OCI-LY7 (cell line): Measurements from ENCODE around the gene NAB2. TPM values are rescaled to one million over a fixed set of nuclear protein-coding genes. Genes with fewer than 3 reads are reported as not detected.

Experiments
- BruUV-seq: library from RNA; stranded (reverse); fragments of 400-500 nt; replicated peaks from 2 replicates; lab custom pipeline; 2021; lab: Mats Ljungman, UMichigan
- CTCF ChIA-PET: fragments of 300-600 bp; sonication (Branson Sonifier 250); formaldehyde crosslinking; loops from one replicate; lab custom pipeline; 2022; ENCODE audit warnings: antibody characterized with exemption; ENCODE audit not compliant: unreplicated experiment; lab: Charles Lee
- POLR2A ChIA-PET: fragments of 300-600 bp; sonication (Branson Sonifier 250); formaldehyde crosslinking; loops from one replicate; lab custom pipeline; 2022; ENCODE audit warnings: antibody characterized with exemption; lab: Charles Lee
- DNase-seq: peaks from one replicate; pipeline ENCODE4 v3.0.0-alpha.2; 2015; ENCODE audit warnings: low spot score
- H2AFZ ChIP-seq: fragments of 200-600 bp; sonication (generic), shearing (Covaris generic); 2 replicates; pipeline ENCODE4 v1.6.1; 2014; ENCODE audit warnings: mild to moderate bottlenecking, antibody characterized with exemption, low read length, moderate library complexity
- H3K27ac ChIP-seq: fragments of 200-600 bp; sonication (generic); 2 replicates; pipeline ENCODE4 v1.5.1; 2014; ENCODE audit warnings: mixed run types, low read depth, mild to moderate bottlenecking, moderate library complexity, low read length, inconsistent platforms; ENCODE audit not compliant: poor library complexity, severe bottlenecking
- H3K36me3 ChIP-seq: fragments of 200-600 bp; sonication (generic); 2 replicates; pipeline ENCODE4 v1.6.1; 2014; ENCODE audit warnings: mild to moderate bottlenecking, antibody characterized with exemption, low read length, moderate library complexity, mixed read lengths; ENCODE audit not compliant: insufficient read depth
- H3K4me1 ChIP-seq: fragments of 200-600 bp; sonication (generic); 2 replicates; pipeline ENCODE4 v1.5.1; 2014; ENCODE audit warnings: mild to moderate bottlenecking, low read length; ENCODE audit not compliant: insufficient read depth, poor library complexity, severe bottlenecking
- H3K4me2 ChIP-seq: fragments of 200-600 bp; sonication (generic); 2 replicates; pipeline ENCODE4 v1.6.1; 2014; ENCODE audit warnings: mild to moderate bottlenecking, low read length
- H3K4me3 ChIP-seq: fragments of 200-600 bp; sonication (generic); 2 replicates; pipeline ENCODE4 v1.5.1; 2014; ENCODE audit warnings: mild to moderate bottlenecking, low read depth, low read length; ENCODE audit not compliant: poor library complexity, severe bottlenecking
- H3K79me2 ChIP-seq: fragments of 200-600 bp; sonication (generic); 2 replicates; pipeline ENCODE4 v1.6.1; 2016; ENCODE audit warnings: low read depth, mild to moderate bottlenecking, low read length, moderate library complexity, mixed read lengths; ENCODE audit not compliant: insufficient read depth
- H3K9me2 ChIP-seq: fragments of 200-600 bp; sonication (generic); 2 replicates; pipeline ENCODE4 v1.6.1; 2016; ENCODE audit warnings: mild to moderate bottlenecking, low read length, mixed read lengths; ENCODE audit not compliant: insufficient read depth
- H3K9me3 ChIP-seq: fragments of 200-600 bp; sonication (generic); 2 replicates; pipeline ENCODE4 v1.6.1; 2014; ENCODE audit warnings: mild to moderate bottlenecking, mixed run types, low read length, mixed read lengths
- H4K20me1 ChIP-seq: fragments of 200-600 bp; sonication (generic); 2 replicates; pipeline ENCODE4 v1.6.1; 2014; ENCODE audit warnings: mild to moderate bottlenecking, antibody characterized with exemption, low read length, moderate library complexity, mixed read lengths; ENCODE audit not compliant: insufficient read depth
- EZH2phosphoT487 ChIP-seq: fragments of 200-600 bp; sonication (generic); IDR thresholded peaks from 2 replicates; pipeline ENCODE4 v1.6.1; 2018; ENCODE audit warnings: low read depth, borderline replicate concordance, mild to moderate bottlenecking, mixed run types, antibody characterized with exemption, low read length, moderate library complexity, mixed read lengths
- intact Hi-C: fragments of 100-400 bp; cut with micrococcal nuclease; formaldehyde crosslinking; loops from one replicate; pipeline ENCODE4 v1.10.0; 2022; ENCODE audit not compliant: unreplicated experiment
- total RNA-seq, 2 experiments: library from RNA; depleted of rRNA in 1 of 2; stranded (reverse); fragments of >200 nt in 1 of 2; shearing (Covaris generic) in 1 of 2; gene quantifications; 2 replicates each; pipeline ENCODE4 v1.2.3, GENCODE V29; 2014 to 2022
- TF ChIP-seq, protein P1 (sequence below): fragments of 200-600 bp; sonication (generic); conservative IDR thresholded peaks from 2 replicates; pipeline ENCODE4 v1.5.1; 2014; ENCODE audit warnings: mild to moderate bottlenecking, antibody characterized with exemption, low read length, moderate library complexity, mixed read lengths

Gene NAB2
- total RNA-seq, 2 experiments from 2014 or later = 6.8 to 8.5 TPM

DNA sequence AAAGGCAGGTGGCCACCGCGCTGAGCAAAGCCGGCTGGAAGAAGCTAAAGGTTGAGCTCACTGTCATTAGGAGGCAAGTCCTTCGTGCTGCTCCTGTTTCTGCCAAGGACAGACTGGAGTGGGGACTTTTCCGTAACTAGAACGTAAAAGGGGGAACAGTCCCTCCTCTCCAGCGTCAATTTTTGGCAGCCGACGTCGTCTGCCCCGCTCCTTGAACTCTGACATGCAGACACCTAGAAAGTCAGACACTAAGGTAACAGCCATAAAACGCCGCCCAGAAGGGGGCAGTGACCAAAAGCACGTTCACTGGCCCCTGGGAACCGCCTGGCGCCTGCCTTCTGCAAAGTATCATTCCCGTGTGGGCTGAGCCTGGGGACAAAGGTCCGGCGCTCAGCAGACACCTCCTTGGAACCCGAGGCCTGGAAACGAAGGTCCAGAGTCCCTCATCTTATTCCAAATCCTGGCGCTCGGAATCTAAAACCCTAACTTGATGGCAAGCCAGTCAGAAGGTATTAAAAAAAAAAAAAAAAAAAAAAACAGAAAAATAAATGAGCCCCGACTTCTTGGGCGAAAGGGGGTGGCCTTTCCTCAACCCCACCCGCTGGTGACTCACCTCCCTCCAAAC is 38.3 kb downstream of the NAB2 start:
- H3K9me2 ChIP-seq = no peaks in the 10 kb centered on the region
- peak overlapping the region; percentile 89; the same call in 1 of the 2 replicates for H2AFZ ChIP-seq
- peak overlapping the region; percentile 66 for H3K4me3 ChIP-seq
- H3K9me3 ChIP-seq = peaks cover 11% of the 10 kb centered on the region; the same call in 1 of the 2 replicates
- no peak overlapping the region for H3K27ac ChIP-seq
- intact Hi-C loops = no loop called here
- BruUV-seq = no TSS peak
- ChIA-PET CTCF (interaction anchor here (1.0 to 1.5 kb wide), 2 partner anchors 16 to 116 kb away, joined by 3 to 7 read pairs; partner anchors contain the start of gene STAT6), POLR2A (interaction anchor here (0.7 kb wide), 2 partner anchors 9 to 101 kb away, joined by 3 to 5 read pairs; no protein-coding TSS in a partner anchor)
- no peaks in the 10 kb centered on the region for H3K36me3 ChIP-seq
- TF ChIP-seq, protein P1, sequence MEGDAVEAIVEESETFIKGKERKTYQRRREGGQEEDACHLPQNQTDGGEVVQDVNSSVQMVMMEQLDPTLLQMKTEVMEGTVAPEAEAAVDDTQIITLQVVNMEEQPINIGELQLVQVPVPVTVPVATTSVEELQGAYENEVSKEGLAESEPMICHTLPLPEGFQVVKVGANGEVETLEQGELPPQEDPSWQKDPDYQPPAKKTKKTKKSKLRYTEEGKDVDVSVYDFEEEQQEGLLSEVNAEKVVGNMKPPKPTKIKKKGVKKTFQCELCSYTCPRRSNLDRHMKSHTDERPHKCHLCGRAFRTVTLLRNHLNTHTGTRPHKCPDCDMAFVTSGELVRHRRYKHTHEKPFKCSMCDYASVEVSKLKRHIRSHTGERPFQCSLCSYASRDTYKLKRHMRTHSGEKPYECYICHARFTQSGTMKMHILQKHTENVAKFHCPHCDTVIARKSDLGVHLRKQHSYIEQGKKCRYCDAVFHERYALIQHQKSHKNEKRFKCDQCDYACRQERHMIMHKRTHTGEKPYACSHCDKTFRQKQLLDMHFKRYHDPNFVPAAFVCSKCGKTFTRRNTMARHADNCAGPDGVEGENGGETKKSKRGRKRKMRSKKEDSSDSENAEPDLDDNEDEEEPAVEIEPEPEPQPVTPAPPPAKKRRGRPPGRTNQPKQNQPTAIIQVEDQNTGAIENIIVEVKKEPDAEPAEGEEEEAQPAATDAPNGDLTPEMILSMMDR = peak; percentile 61
- TF ChIP-seq EZH2phosphoT487 = no peak
- peak; percentile 61 for DNase-seq
- peaks cover 3% of the 10 kb centered on the region for H3K4me1 ChIP-seq
- H4K20me1 ChIP-seq = no peaks in the 10 kb centered on the region
- H3K4me2 ChIP-seq = peak overlapping the region; percentile 79
- no peaks in the 10 kb centered on the region for H3K79me2 ChIP-seq

DNA sequence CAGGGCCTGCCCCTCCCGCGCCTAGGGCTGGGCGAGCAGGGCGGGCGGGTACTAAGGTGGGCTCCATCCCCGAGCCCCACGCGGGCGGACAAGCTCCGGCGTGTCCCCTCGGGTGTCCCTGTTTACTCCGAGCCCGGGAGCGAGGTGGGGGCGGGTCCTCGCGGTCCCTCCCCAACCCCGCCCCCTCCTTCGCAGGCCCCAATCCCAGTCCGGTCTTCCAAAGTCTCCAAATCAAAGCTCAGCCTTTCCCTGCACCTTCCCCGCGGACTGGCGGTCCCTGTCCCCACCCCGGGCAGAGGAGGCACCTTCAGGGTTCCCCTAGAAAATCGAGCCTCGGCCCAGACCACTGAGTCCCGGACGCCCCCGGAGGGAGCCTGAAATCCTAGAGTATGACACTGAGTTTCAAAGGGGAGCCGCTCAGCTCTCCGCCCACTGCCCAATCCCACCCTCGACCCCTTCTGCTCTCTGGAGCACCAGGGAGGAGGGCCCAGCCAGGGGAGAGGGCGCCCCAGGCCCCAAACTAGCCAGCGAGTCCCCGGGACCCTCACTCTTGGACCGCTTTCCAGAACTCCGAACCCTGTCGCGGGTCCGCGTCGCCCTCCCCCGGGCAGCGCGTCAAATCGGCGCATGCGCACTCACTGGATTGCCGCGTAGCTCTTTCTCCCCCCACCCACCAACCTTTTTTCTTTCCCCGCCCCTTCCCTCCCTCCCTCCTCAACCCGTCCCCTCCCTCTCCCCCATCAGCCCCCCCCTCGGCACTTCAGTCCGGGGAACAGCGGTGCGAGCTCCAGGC is 39.0 kb downstream of the NAB2 start, which contains the start of gene LRP1:
TSS of gene LRP1 (plus strand) at position 758 of the 793 bp plus-strand sequence. CDS start 482 bp downstream, outside the sequence.
- Histone ChIP-seq H3K4me2 (peak within 1 kb of the TSS; percentile 79), H3K9me3 (peaks cover 11% of the 10 kb centered on the region; the same call in 1 of the 2 replicates), H3K27ac (no peak within 1 kb of the TSS), H4K20me1 (no peaks in the 10 kb centered on the region), H2AFZ (peak within 1 kb of the TSS; percentile 89; the same call in 1 of the 2 replicates), H3K4me3 (peak within 1 kb of the TSS; percentile 66), H3K79me2 (no peaks in the 10 kb centered on the region), H3K36me3 (no peaks in the 10 kb centered on the region), H3K9me2 (no peaks in the 10 kb centered on the region), H3K4me1 (peaks cover 3% of the 10 kb centered on the region)
- no TSS peak for BruUV-seq
- intact Hi-C loops = no loop called here
- TF ChIP-seq, protein P1 = no peak
- no peak for TF ChIP-seq EZH2phosphoT487
- POLR2A ChIA-PET = interaction anchor here (0.7 to 1.2 kb wide), 6 partner anchors 9 to 100 kb away, joined by 3 to 10 read pairs (median 4); partner anchors contain the start of gene STAT6
- CTCF ChIA-PET = interaction anchor here (0.5 to 1.5 kb wide), 8 partner anchors 17 to 123 kb away, joined by 3 to 7 read pairs (median 4); partner anchors contain the start of gene STAT6
- peak; percentile 65 for DNase-seq
